ENCODE results near the gene MTF2. TPM values are rescaled to one million over a fixed set of nuclear protein-coding genes. Genes with fewer than 3 reads are reported as not detected.

The MTF2 gene
- total RNA-seq, 4 donors from 2014 or later, result 7.8 to 20.7 (median 10.3) TPM

GRCh38 chr1:93178418-93178817 is 99.3 kb downstream of the MTF2 start:
- peaks cover 4 to 57% (median 6%) of the 10 kb centered on the region in 3 donors for H3K4me1 ChIP-seq
- no peaks in the 10 kb centered on the region for H3K9me3 ChIP-seq

GRCh38 chr1:93179886-93180722 is 101.0 kb downstream of the MTF2 start, which contains the start of gene TMED5:
Gene TMED5, minus strand, starts transcription at chr1:93180413. Its CDS starts 171 bp downstream, at chr1:93180242.
- no peaks in the 10 kb centered on the region for H3K27me3 ChIP-seq
- WGBS, 2 donors (ENCODE audit: low coverage in 1 of 2), result 0% methylated on average over 5 of the region's 78 CpGs; no CpG with 5 or more reads in 1 of the 2 donors
- H3K36me3 ChIP-seq, result no peaks in the 10 kb centered on the region
- ATAC-seq, result peak; percentile 97
- H3K4me1 ChIP-seq, result peaks cover 4 to 48% (median 4%) of the 10 kb centered on the region in 3 donors
- peak within 1 kb of the TSS; percentile 98 to 100 (median 99) for H3K27ac ChIP-seq
- H3K4me3 ChIP-seq, result peak within 1 kb of the TSS; percentile 94 to 98
- no peaks in the 10 kb centered on the region for H3K9me3 ChIP-seq
- peak in 3 of 4 experiments; percentile 40 to 57 (median 46) for TF ChIP-seq CTCF (IDR thresholded peaks at IDR 0.05)
- peak; percentile 98 for TF ChIP-seq POLR2AphosphoS5 (IDR thresholded peaks at IDR 0.05)
- TF ChIP-seq EP300 (IDR thresholded peaks at IDR 0.05), result no peak
- TF ChIP-seq POLR2A (IDR thresholded peaks at IDR 0.05), result peak; percentile 93 to 96

More at GRCh38 chr1:93178418-93178817, 99.3 kb downstream of the MTF2 start:
- TF ChIP-seq POLR2AphosphoS5 (IDR thresholded peaks at IDR 0.05), result no peak
- no peak for TF ChIP-seq POLR2A (IDR thresholded peaks at IDR 0.05)
- no peak for TF ChIP-seq EP300 (IDR thresholded peaks at IDR 0.05)
- no peak for TF ChIP-seq CTCF (IDR thresholded peaks at IDR 0.05)
- H3K27me3 ChIP-seq, result no peaks in the 10 kb centered on the region
- H3K27ac ChIP-seq, result peak overlapping the region in 3 of 4 donors; percentile 17 to 31 (median 24)
- no peaks in the 10 kb centered on the region for H3K36me3 ChIP-seq
- ATAC-seq, result no peak
- peak overlapping the region; percentile 94 to 98 for H3K4me3 ChIP-seq
- 17 to 21% methylated on average over 5 of the region's 5 CpGs for WGBS, 2 donors (ENCODE audit: low coverage in 1 of 2)

GRCh38 chr1:93180723-93181613 is 101.9 kb downstream of the MTF2 start, which contains the start of gene CCDC18:
Gene CCDC18, plus strand, starts transcription at chr1:93180724. Its CDS starts 2,638 bp downstream, at chr1:93183362.
- WGBS, 2 donors (ENCODE audit: low coverage in 1 of 2), result 7 to 22% methylated on average over 7 to 12 of the region's 43 CpGs
- Histone ChIP-seq H3K4me1 (peaks cover 4 to 42% (median 4%) of the 10 kb centered on the region in 3 donors), H3K27me3 (no peaks in the 10 kb centered on the region), H3K36me3 (no peaks in the 10 kb centered on the region), H3K27ac (peak within 1 kb of the TSS; percentile 98 to 100 (median 99)), H3K9me3 (no peaks in the 10 kb centered on the region), H3K4me3 (peak within 1 kb of the TSS; percentile 94 to 98)
- TF ChIP-seq EP300 (IDR thresholded peaks at IDR 0.05), result no peak
- TF ChIP-seq POLR2A (IDR thresholded peaks at IDR 0.05), result no peak
- TF ChIP-seq POLR2AphosphoS5 (IDR thresholded peaks at IDR 0.05), result no peak
- TF ChIP-seq CTCF (IDR thresholded peaks at IDR 0.05), result no peak
- no peak for ATAC-seq

GRCh38 chr1:93186667-93187066 is 107.6 kb downstream of the MTF2 start:
- no peaks in the 10 kb centered on the region for H3K9me3 ChIP-seq
- no peak overlapping the region for H3K27ac ChIP-seq
- H3K36me3 ChIP-seq, result no peaks in the 10 kb centered on the region
- H3K27me3 ChIP-seq, result no peaks in the 10 kb centered on the region
- peaks cover 0 to 1% (median 0%) of the 10 kb centered on the region in 3 donors for H3K4me1 ChIP-seq
- no peak for ATAC-seq
- no peak overlapping the region for H3K4me3 ChIP-seq
- TF ChIP-seq POLR2AphosphoS5 (IDR thresholded peaks at IDR 0.05) (no peak), CTCF (IDR thresholded peaks at IDR 0.05) (no peak), POLR2A (IDR thresholded peaks at IDR 0.05) (no peak), EP300 (IDR thresholded peaks at IDR 0.05) (no peak)
- 75 to 91% methylated on average over 1 of the region's 1 CpG for WGBS, 2 donors (ENCODE audit: low coverage in 1 of 2)

Other genes starting within 250 kb of the MTF2 start
- gene RPL5, start 247.2 kb upstream of the MTF2 start, total RNA-seq, result 1,000 to 10,000 TPM; 1,169 to 2,433 (median 2,010) TPM
- 10 to 100 TPM; 10.2 to 39.2 (median 32.9) TPM for gene DIPK1A, start 117.8 kb upstream of the MTF2 start, total RNA-seq
- 10 to 100 TPM; 43.5 to 68.0 (median 60.5) TPM for gene TMED5, start 101.1 kb downstream of the MTF2 start, total RNA-seq
- 1 to 10 TPM in 3 of 4 donors, under 1 TPM in 1; 0.81 to 4.7 (median 2.4) TPM for gene CCDC18, start 101.4 kb downstream of the MTF2 start, total RNA-seq

Measured in gastroesophageal sphincter (tissue), 4 donors.